Right atrium auricular region (tissue), 2 donors: ENCODE measurements around the gene RIC3. TPM values are rescaled to one million over a fixed set of nuclear protein-coding genes. Genes with fewer than 3 reads are reported as not detected.

Source experiments
- DNase-seq: peaks from one replicate; pipeline ENCODE4 v3.0.0-alpha.2; 2019; ENCODE audit warnings: low spot score
- H3K27ac ChIP-seq, 2 donors: fragments of 200-600 bp; sonication (generic); 1 replicate in 1 of 2; 2 replicates in 1 of 2; pipeline ENCODE4 v1.5.1; 2016 to 2019
- H3K27me3 ChIP-seq, 2 donors: fragments of 200-600 bp; sonication (generic); one replicate each; pipeline versions ENCODE4 v1.5.1 to v1.6.0; 2017 to 2019
- H3K36me3 ChIP-seq: fragments of 200-600 bp; sonication (generic); one replicate; pipeline ENCODE4 v1.5.1; 2016
- H3K4me1 ChIP-seq, 2 donors: fragments of 200-600 bp; sonication (generic); one replicate each; pipeline versions ENCODE4 v1.5.1 to v1.6.0; 2017 to 2019
- H3K4me3 ChIP-seq, 2 donors: fragments of 200-600 bp; sonication (generic); 1 replicate in 1 of 2; 2 replicates in 1 of 2; pipeline ENCODE4 v1.5.1; 2017 to 2019; ENCODE audit warnings: mild to moderate bottlenecking in 1 of 2, moderate library complexity in 1 of 2
- H3K9me3 ChIP-seq, 2 donors: fragments of 200-600 bp; sonication (generic); one replicate each; pipeline ENCODE4 v1.5.1; 2019
- total RNA-seq, 2 donors: library from RNA; depleted of rRNA; stranded (reverse); fragments of >200 nt; gene quantifications; one replicate each; pipeline ENCODE4 v1.1.0, GENCODE V29; 2016
- TF ChIP-seq, protein P1 (sequence below), 2 donors: fragments of 200-600 bp; sonication (generic); IDR thresholded peaks; one replicate each; pipeline ENCODE4 v1.5.1; 2019; ENCODE audit warnings: antibody characterized with exemption in 2 of 2

The RIC3 gene
- total RNA-seq, 2 donors from 2014 or later: 7.9 to 8.5 TPM

GRCh38 chr11:8156877-8157276 is 11.9 kb downstream of the RIC3 start:
- Histone ChIP-seq H3K27ac (peak overlapping the region in 1 of 2 donors; percentile 64), H3K4me3 (no peak overlapping the region), H3K27me3 (no peaks in the 10 kb centered on the region), H3K36me3 (no peaks in the 10 kb centered on the region), H3K4me1 (peaks cover 0 to 13% of the 10 kb centered on the region in 2 donors), H3K9me3 (no peaks in the 10 kb centered on the region)
- TF ChIP-seq, protein P1, sequence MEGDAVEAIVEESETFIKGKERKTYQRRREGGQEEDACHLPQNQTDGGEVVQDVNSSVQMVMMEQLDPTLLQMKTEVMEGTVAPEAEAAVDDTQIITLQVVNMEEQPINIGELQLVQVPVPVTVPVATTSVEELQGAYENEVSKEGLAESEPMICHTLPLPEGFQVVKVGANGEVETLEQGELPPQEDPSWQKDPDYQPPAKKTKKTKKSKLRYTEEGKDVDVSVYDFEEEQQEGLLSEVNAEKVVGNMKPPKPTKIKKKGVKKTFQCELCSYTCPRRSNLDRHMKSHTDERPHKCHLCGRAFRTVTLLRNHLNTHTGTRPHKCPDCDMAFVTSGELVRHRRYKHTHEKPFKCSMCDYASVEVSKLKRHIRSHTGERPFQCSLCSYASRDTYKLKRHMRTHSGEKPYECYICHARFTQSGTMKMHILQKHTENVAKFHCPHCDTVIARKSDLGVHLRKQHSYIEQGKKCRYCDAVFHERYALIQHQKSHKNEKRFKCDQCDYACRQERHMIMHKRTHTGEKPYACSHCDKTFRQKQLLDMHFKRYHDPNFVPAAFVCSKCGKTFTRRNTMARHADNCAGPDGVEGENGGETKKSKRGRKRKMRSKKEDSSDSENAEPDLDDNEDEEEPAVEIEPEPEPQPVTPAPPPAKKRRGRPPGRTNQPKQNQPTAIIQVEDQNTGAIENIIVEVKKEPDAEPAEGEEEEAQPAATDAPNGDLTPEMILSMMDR (IDR thresholded peaks at IDR 0.05): no peak
- no peak for DNase-seq

DNA sequence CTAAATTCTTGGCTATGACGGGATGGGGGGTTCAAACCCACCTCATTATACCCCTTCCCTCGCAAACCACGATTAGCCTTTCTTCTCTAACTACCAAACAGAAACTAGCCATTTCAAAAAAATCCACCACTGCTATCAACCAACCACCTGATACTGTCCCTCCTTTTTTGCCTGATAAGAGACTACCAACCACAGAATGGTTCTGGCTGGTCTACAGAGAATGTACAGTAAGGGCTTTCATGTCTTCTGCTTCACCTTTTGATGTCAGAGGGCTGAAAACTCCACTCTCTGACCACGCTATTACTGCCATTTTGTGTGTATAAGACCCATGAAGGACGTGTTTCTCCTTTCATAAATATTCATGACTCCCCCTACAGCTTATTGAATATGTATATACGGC is 19.1 kb downstream of the RIC3 start:
- no peaks in the 10 kb centered on the region for H3K9me3 ChIP-seq
- H3K27ac ChIP-seq: no peak overlapping the region
- no peak overlapping the region for H3K4me3 ChIP-seq
- no peaks in the 10 kb centered on the region for H3K4me1 ChIP-seq
- no peaks in the 10 kb centered on the region for H3K36me3 ChIP-seq
- TF ChIP-seq, protein P1 (IDR thresholded peaks at IDR 0.05): no peak
- no peak for DNase-seq
- H3K27me3 ChIP-seq: no peaks in the 10 kb centered on the region

DNA sequence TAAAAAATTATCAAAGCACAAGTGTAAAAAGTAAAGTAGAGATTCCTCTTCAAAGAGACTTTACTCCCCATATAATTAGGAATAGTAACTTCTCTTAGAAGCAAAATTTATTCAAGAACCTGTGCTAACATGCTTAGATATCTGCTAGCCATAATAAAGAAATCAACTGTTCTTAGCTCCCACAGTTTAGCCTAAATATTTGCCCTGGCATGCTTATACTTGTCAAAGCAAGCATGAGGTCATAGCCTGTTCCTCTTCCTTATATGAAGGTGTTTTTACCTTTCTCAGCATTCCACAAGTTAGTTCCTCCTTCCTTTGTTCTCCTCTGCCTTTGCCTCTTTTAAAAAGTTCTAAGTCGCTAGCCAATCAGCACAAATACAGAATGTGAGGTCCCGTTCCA is 30.3 kb downstream of the RIC3 start:
- Histone ChIP-seq H3K4me1 (no peaks in the 10 kb centered on the region), H3K27me3 (no peaks in the 10 kb centered on the region), H3K27ac (no peak overlapping the region), H3K4me3 (no peak overlapping the region), H3K9me3 (no peaks in the 10 kb centered on the region), H3K36me3 (no peaks in the 10 kb centered on the region)
- TF ChIP-seq, protein P1 (IDR thresholded peaks at IDR 0.05): no peak
- DNase-seq: no peak

DNA sequence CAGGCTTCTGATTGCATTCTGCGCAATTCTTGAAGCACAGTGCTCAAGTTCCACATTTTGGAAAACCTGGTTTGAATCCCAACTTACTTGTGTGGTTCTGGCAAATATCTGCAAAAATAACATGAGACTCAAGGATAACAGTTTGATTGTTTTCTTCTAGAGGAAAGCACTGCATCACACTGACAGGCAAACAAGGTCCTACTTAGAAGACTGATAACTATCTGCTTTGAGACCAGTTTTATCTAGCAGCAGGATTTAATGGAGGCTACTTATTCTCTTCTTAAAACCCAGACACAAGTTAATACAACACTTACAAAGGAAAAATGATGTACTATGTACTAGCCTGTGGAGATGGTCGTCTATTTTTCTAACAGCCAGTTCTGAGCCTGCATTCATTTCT is 41.4 kb downstream of the RIC3 start:
- TF ChIP-seq, protein P1 (IDR thresholded peaks at IDR 0.05): no peak
- H3K36me3 ChIP-seq: no peaks in the 10 kb centered on the region
- no peak overlapping the region for H3K27ac ChIP-seq
- H3K9me3 ChIP-seq: no peaks in the 10 kb centered on the region
- H3K4me3 ChIP-seq: no peak overlapping the region
- no peak for DNase-seq
- H3K4me1 ChIP-seq: no peaks in the 10 kb centered on the region
- no peaks in the 10 kb centered on the region for H3K27me3 ChIP-seq

GRCh38 chr11:8126649-8127289 is 42.1 kb downstream of the RIC3 start:
- no peak for DNase-seq
- Histone ChIP-seq H3K36me3 (no peaks in the 10 kb centered on the region), H3K4me1 (no peaks in the 10 kb centered on the region), H3K27me3 (no peaks in the 10 kb centered on the region), H3K9me3 (no peaks in the 10 kb centered on the region), H3K27ac (no peak overlapping the region), H3K4me3 (no peak overlapping the region)
- TF ChIP-seq, protein P1 (IDR thresholded peaks at IDR 0.05): no peak

DNA sequence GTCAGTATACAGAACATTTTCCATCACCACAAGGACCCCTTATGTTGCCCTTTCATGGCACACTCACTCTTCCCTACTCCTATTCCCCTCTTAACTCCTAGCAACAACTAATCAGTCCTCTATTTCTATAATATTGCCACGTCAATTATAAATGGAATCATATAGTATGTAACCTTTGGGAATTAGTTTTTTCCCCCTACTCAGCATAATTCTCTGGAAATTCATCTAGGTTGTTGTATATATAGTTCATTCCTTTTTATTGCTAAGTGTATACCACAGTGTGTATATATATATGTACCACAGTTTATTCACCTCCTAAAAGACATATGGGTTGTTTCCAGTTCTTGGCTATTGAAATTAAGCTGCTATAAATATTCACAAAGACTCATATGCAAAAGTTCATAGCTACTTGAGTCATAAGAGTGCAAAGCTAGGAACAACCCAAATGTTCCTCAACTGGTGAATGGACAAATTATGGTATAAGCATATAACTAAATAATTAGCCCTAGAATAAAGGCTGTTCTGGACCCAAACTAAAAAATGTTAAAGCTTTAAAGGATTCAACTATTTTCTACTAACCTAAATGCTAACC is 46.6 kb downstream of the RIC3 start:
- no peaks in the 10 kb centered on the region for H3K36me3 ChIP-seq
- TF ChIP-seq, protein P1 (IDR thresholded peaks at IDR 0.05): no peak
- no peaks in the 10 kb centered on the region for H3K4me1 ChIP-seq
- H3K27me3 ChIP-seq: no peaks in the 10 kb centered on the region
- no peak overlapping the region for H3K27ac ChIP-seq
- DNase-seq: no peak
- no peaks in the 10 kb centered on the region for H3K9me3 ChIP-seq
- no peak overlapping the region for H3K4me3 ChIP-seq
